NCI-H510A (cell line): ENCODE measurements around the gene MTCP1.

ENCODE experiments used
- DNase-seq: peaks from one replicate; lab custom pipeline; 2025; lab: John Stamatoyannopoulos, UW

The MTCP1 gene, protein sequence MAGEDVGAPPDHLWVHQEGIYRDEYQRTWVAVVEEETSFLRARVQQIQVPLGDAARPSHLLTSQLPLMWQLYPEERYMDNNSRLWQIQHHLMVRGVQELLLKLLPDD

DNA sequence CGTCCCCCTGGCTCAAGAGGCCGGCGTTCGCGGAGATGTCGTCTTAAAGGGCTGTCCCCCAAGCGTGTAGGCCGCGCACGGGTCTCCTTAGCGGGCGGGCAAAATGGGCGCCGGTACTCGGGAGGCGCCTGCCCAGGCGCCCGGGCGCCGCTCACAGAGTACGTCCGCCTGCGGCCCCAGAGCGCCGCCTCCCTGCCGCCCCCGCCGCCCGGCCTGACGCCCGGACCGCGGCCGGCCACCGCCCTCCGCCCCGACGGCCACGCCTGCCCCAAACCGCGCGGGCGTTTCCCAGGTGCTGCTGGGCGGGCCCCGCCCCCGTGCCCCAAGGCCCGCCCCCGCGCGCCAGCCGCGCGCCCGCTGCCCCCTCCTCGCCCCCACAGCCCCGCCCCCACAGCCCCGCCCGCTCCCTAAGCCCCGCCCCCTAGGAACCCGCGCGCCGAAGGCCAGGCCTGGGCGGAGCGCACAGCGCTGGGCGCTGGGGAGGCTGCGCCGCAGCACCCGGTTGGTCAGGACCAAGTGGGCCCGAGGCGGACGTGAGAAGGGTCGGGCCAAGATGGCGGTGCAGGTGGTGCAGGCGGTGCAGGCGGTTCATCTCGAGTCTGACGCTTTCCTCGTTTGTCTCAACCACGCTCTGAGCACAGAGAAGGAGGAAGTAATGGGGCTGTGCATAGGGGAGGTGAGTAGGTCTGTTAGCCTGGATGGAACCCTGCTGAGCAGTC lies at the start of gene MTCP1, which contains the start of the genes BRCC3 and CMC4:
Gene MTCP1, minus strand, starts transcription at position 162 of the 719 bp plus-strand sequence. CDS start 5,126 bp downstream, outside the sequence.
Gene BRCC3, plus strand, starts transcription at position 534 of the 719 bp plus-strand sequence. Its CDS starts 20 bp downstream, at position 554.
Gene CMC4, minus strand, starts transcription at position 162 of the 719 bp plus-strand sequence. CDS start 7,113 bp downstream, outside the sequence.
- peak; percentile 86 for DNase-seq

DNA sequence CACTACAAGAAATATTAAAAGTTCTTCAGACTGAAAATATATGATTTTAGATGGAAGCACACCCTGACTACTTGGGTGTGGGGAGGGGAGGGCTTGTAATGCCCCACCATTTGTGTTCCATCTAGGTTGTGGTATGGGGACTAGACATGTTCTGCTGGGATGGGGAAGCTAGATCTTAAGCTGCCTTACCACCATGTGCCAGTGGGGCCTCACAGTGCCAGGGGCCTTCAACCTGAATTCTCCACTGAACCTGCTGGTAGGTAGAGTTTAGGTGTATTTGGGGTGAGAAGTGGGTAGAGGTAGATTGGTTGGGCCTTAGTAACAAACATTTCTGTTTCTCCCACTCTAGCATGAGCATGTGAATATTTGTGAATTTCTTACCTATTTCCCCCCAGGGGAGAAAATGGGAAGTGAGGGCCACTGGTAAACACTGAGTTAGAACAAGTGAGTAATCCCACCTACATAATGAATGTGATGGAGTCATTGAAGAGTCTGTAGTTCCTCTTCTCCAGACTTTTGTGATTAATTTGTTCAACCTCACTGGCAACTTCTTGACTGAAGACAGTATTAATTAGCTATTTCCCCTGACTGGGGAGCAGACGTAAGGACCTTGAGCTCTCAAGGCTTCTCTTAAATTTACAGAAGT lies 44.4 kb upstream of the MTCP1 start:
- no peak for DNase-seq

DNA sequence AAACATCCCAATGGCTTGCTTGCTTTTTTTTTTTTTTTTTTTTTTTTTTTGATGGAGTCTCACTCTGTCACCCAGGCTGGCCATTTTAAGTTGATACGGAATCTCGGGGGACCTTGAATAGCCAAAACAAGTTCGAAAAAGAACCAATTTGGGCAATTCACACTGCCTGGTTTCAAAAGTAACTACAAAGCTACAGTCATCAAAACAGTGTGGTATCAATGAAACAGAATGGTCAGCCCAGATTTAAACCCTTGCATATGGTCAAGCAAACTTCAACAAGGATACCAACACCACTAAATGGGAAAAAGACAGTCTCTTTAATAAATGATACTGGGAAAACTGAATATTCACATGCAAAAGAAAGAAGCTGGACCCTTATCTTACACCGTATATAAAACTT lies 42.2 kb upstream of the MTCP1 start:
- no peak for DNase-seq

DNA sequence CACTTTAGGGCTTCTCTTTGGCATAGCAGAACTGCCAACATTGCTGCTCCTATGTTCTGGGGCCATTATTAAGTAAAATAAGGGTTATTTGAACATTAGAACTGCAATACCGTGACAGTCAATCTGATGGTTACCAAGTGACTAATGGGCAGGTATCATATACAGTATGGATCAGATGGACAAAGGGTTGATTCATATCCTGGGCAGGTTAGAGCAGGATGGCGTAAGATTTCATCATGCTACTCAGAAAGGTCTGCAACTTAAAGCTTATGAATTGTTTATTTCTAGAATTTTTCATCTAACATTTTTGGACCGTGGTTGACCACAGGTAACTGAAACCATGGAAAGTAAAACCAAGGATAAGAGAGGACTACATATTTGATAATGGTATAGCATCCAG lies 41.2 kb upstream of the MTCP1 start:
- no peak for DNase-seq

DNA sequence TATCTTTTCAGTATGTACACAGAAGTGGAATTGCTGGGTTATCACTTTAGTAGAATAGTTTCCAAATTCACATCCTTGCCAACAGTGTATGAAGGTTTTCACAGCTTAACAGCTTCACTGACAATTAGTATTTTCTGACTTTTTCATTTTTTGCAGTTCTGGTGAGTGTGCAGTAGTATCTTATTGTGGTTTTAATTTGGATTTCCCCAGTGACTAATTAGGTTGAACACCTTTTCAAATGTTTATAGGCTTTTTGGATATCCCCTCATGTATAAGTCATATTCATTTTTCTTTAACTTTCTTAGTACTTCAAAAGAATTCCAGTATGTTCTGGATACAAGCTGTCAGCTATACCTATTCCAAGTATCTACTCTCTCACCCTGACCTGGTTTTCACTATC lies 37.5 kb upstream of the MTCP1 start:
- DNase-seq: no peak

DNA sequence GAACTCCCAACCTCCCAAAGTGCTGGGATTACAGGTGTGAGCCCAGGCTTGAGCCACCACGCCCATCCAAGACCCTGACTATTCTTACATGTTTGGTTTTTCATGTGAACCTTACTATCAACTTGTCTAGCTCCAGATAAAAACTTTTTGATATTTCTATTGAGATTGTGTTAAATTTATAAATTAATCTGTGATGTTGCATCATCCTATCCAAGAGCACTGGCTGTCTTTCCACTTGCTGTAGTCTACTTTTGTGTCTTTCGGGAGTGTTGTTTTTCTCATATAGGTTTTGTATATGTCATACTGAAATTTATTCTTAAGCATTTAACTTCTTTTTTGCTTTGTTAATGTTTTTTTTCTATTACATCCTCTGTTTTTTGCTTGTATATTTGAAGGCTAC lies 35.0 kb upstream of the MTCP1 start:
- DNase-seq: no peak

DNA sequence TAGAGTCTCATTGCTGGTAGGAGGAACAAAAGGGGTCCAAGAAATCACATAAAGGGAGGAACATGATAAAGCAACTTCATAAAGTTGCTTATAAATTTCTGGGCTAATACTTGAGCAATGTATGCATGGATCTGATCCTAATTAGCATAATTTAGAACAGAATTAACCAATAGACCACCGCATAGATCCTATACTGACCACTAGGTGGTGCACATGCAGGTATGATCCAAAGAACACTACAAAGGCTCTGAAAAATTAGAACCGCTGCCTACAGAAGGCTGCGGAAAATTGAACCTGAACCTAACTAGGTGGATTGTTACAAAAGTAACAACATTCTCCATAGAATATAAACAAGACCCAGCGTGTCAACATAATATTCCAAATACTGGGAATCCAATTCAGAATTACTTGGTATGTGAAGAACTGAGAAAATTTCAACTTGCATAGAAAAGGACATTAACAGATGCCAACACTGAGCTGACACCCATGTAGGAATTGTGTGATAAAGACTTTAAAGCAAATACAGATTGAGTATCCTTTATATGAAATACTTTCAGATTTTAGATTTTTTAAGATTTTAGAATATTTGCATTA lies 23.6 kb upstream of the MTCP1 start:
- no peak for DNase-seq

DNA sequence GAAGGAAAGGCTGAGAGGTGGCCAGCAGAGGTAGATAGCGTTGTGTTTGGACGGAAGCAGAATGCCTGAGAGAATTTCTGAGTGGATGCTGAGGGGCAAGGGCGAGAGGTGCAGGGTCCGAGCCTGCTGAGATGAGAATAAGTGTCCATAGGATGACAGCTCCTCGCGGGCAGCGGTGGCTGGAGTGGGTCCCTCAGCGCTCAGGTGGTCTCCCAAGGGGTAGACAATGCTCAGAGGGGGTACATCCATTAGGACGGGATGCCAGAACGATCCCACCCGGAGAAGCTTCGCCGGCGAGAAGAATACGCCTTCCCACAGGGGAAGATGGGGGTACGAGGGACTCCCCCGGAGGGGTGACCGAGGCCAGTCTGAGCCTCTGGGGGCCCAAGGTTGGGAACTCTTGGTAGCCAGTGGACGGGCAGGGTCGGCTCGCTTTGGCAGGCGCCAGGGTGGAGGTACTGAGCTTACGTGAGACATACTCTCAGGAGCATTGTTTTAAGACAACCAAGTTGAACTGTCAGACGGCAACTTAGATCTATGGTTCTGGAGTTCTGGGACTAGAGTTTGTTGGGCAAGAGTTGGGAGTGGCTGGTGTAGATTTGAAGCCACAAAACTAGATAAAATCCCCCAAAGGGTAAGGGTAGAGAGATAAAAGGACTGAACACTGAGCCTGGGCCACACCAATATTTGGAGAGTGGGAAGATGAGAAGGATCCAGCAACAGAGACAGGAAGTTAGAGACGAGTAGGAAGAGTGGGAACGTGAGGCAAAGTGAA lies 16.2 kb upstream of the MTCP1 start:
- DNase-seq: no peak

DNA sequence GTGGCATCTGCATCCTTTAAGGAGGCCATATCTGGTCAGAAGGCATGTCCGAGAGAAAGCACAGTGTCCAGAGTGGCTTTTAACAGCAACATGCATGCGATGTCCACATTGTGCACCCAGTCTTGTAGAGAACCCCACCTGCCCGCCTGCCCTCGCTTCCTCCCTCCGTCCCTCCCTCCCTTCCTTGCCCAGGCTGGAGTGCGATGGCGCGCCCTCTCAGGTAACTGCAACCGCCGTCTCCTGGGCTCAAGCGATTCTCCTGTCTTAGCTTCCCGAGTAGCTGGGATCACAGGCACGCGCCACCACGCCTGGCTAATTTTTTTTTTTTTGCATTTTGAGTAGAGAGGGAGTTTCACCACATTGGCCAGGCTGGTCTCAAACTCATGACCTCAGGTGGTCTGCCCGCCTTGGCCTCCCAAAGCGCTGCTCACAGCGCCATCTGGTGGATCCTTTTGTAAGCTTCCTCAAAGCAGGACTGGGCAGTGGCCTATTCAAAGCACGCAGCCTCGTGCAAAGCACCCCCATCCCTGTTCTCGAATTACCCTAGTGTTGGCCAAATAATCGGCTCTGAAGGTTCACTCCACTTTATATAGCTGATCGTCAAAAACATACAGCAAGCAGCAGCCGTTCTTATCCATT lies 15.4 kb upstream of the MTCP1 start:
- DNase-seq: no peak

DNA sequence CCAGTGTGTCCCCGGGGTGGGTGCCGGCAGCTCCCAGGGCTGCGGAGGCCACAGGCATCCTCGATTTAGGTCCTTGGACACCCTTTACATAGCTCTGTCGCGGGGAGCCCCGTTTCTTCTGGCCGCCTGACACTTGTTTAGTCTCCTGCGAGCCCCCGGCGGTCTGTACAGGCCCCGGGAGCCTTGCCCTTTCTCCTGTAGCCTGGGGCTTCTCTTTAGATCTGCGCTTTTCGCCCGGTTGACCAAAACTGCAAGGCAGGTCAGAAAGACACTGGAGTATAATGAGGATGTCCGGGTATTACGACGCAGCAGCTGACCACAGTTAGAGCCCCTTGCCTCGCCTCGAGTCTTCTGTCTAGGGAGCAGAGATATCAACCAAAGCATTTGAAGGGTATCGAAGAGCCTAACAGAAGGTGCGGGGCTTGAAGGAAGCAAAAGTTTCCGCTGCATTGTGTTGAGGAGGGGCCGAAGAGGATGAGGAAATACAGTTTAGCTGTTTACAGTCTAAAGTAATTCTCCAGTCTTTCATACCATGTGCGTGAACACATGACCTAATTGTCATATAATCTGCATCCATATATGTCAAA lies 851 bp upstream of the MTCP1 start:
- DNase-seq: no peak

DNA sequence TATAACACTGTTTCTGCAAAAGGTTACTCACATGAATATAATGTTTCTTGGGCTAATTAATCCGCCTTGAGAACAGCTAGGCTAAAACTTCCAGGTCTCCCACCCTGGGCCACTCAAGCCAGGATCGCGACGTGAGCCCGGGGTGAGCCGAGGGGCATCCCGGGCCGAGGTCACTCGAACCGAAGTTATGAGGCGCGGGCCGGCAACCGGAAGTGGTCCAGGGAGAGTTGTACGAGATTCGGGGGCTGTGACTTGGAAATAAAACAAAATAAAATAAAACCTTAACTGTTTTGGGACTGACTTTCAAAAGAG lies 317 bp downstream of the MTCP1 start:
- no peak for DNase-seq

DNA sequence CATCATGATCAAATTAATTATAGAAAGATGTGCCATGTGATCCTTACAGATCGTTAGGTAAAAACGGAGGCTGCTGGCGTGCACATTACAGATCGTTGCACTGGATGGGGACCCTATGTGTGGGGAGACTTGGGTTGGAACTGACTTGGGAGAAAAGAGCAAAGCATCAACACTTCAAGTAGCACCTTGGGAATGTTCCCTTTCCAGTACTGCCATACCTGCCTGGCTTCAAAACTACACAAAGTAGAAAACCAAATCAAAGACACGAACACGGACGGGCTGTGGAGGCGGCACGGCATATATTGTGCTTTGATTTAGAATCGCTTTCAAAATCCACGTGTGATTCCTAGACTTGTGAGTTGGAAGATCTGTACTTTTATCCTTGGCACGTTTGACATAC lies 898 bp downstream of the MTCP1 start:
- no peak for DNase-seq

DNA sequence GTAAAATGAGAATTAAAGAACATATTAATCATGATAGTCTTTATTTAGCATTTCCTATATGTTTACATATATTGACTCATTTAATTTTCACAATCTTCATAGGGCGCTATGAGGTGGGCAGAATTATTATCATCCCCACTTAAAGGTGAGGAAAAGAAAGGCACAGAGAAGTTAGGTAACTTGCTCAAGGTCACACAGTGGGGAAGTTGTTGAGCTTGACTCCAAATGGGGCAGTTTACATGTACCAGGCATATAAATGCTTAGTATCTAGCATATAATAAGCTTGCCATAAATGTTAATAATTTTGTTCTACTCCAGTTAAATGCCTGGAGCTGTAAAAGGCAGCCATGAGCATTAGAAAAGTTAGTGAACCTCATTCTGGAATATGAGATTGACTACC lies 1.5 kb downstream of the MTCP1 start:
- DNase-seq: no peak

DNA sequence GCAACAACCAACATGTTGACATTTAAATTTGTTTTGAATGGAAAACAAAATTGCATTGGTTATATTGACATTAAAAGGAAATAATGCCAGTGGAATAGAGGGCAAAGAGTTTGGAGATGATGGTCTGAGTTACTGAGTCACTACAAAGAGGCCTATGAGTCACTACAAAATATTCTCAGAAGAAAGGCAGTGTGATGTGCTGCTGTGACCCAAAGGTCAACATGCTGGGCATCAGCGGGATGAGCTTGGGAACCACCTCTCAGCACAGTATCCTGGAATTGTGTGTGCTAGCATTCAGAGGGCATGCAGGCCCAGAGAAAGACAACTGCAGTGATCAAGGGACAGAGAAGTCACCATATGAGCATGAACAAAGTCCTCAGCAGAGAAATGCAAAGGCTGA lies 2.8 kb downstream of the MTCP1 start:
- no peak for DNase-seq

DNA sequence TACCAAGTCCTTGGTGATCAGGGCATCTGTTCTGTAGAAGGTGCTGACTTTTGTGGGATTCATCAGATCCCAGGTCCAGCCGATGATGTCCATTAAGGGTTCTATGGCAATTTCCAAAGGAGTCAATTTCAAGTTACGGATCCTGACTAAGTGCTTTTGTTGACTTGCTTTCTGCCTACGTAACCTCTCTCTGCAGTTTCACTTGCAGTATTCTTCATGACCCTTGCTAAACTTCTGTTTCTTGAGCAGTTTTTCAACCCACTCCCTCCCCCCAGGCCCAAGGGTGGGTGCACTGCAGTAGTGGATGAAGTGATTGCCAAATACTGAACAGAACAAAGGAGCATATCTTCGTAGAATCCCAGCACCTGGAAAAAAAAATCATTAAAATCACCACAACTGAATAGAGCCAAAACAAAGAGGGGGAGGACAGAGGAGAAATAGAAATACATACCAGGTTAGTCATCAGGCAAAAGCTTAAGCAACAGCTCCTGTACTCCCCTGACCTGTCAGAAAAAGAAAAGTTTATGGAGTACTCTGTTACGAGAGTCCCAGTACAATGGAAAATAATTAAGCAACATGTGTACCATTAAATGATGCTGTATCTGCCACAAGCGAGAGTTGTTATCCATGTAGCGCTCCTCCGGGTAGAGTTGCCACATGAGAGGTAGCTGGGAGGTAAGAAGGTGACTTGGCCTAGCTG lies 5.8 kb downstream of the MTCP1 start:
- DNase-seq: no peak

DNA sequence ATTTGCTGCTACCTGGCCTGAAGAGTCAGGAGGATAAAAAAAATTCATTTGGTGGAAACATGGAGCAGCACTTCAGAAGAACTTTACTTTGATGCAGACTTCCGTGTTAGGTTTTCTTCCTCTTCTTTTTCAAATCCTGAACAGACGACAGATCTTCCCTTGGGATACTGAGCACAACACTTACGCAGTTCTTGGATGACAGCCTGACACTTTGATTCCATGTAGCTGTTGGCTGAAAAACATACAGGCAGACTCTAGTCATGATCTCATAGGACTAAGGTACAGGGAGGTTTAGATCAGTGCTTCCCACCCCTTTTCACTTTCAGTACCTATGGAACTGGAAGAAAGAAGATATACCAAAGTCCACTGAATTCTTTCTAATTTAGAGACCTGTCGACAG lies 9.2 kb downstream of the MTCP1 start:
- DNase-seq: no peak

DNA sequence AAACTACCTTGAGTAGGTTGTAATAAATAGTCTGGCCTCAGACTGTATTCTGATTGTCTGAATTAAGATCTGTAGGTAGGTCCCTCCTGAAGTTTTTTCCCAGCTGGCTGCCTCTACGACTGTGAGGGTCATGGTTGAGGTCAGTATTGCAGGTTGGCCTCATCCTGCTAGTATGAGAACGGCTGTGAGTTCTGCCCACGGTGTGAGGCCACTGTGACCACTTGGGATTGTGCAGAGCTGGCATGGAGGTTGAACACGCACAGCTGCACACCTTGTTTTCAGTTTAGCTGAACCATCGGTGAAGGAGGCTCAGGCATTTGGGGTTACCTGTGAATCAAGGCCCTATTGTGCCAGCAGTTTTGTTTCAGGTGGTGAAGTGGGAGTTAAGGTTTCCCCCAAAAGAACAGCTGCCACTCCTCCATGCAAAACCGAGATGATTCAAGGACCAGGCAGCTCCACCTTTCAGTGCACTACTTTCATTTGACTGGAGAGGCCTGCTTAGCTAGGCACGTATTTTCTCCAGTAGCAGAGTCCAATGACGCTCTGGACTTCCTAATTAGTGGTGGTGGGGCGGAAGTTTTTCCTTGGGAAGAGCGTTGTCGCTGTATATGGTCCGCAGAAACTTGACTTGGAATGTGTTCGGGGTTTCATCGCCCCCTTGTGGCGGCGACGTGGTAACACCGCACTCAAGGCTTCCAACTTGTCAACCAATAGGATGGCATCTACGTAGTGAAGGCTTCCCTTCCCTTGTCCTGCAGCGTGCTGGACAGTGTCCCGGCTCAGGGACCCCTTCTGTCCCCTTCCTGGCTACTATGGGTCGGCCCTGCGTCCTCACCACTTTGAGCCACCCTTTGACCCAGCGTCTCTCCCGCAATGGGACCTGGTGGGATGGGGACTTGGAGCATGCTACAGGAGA lies 13.8 kb downstream of the MTCP1 start:
- DNase-seq: no peak

DNA sequence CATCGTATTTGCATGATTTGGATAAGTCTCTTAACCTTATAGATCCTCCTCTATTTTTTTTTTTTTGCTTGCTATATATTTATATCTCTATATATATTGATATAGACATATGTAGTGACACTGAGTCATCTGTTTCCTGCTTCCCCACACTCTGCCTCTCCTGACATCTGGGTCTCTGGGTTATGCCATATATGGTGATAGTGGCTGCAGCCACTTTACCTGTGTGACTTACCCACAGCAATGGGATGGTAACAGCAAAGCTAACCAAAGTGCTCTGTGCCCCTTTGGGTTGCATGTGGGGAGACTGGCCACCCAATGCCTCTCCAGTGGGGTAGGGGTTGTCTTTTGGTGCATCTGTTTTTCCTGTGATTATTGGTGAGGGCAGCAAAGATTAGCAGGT lies 14.5 kb downstream of the MTCP1 start:
- DNase-seq: no peak

DNA sequence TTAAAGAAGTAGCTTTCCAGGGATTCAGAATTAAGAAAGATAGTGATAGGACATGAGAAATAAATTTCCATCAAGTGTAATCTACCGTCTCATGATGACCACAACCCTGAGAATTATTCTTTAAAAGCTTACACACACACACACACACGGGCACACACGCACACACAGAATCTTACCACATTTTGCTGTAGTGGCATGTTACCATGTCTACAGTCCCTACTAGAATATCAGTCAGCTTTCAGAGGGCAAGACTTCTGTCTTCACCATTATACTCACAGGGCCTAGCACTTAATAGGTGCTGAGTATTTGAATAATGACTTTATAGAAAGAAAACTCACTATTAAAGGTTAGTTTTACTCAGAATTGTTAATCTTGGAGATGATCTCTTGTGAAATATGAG lies 15.4 kb downstream of the MTCP1 start:
- DNase-seq: no peak

DNA sequence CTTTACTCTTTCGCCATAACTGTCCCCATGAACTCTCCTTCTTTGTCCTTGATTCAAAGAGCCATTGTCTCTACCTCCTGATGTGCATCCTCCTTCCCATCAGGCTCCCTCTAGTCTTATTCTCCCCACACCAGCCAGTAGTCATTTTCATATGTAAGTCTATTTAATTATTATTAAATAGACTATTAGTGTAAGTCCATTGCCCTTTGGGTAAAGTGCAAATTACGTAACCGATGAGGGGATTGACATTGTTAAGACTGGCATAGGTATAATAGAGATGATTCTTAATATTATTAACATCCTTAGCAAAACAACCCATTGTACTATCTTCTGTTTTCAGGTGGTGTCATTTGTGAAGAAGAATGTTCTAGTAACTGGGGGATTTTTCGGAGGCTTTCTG lies 16.7 kb downstream of the MTCP1 start:
- DNase-seq: no peak
